Activated CD8-positive, alpha-beta memory T cell treated with anti-CD3 and anti-CD28 coated beads, Interleukin-2, amount 10 ng/mL, durations not matched to agents 7 days and 5 days (primary cell): ENCODE results near the gene PLCD1. TPM values are rescaled to one million over a fixed set of nuclear protein-coding genes. Genes with fewer than 3 reads are reported as not detected.
A peak's percentile ranks its signal among the peaks of the same experiment; 100 is the strongest.

Source experiments
- ATAC-seq: fragments of 150-1000 bp; cut with Tn5 transposase; one replicate; pipeline ENCODE4 v1.10.0; 2021; ENCODE audit warnings: moderate library complexity
- CTCF ChIA-PET: fragments of 350-600 bp; sonication (Branson Sonifier 250); formaldehyde crosslinking; loops from one replicate; lab custom pipeline; 2021; ENCODE audit warnings: antibody characterized with exemption; lab: Charles Lee
- DNase-seq: peaks from one replicate; pipeline ENCODE4 v3.0.0-alpha.2; 2020
- H3K27ac Mint-ChIP-seq: one replicate; pipeline ENCODE4 v1.8.0; 2021; ENCODE audit warnings: mild to moderate bottlenecking, mixed read lengths
- H3K27me3 Mint-ChIP-seq: one replicate; pipeline ENCODE4 v1.8.0; 2021; ENCODE audit warnings: mixed read lengths
- H3K36me3 Mint-ChIP-seq: one replicate; pipeline ENCODE4 v1.8.0; 2021; ENCODE audit warnings: mild to moderate bottlenecking, mixed read lengths
- H3K4me1 Mint-ChIP-seq: one replicate; pipeline ENCODE4 v1.8.0; 2021; ENCODE audit warnings: mixed read lengths
- H3K4me3 Mint-ChIP-seq: one replicate; pipeline ENCODE4 v1.8.0; 2021; ENCODE audit warnings: mild to moderate bottlenecking, moderate library complexity, mixed read lengths
- H3K9me3 Mint-ChIP-seq: one replicate; pipeline ENCODE4 v1.8.0; 2022; ENCODE audit warnings: low read depth, mixed read lengths
- total RNA-seq, 2 experiments: library from RNA; stranded (reverse); gene quantifications; one replicate each; pipeline ENCODE4 v1.2.3, GENCODE V29; 2021

Gene PLCD1
- total RNA-seq, 2 experiments from 2014 or later: 12.3 to 20.6 TPM

DNA sequence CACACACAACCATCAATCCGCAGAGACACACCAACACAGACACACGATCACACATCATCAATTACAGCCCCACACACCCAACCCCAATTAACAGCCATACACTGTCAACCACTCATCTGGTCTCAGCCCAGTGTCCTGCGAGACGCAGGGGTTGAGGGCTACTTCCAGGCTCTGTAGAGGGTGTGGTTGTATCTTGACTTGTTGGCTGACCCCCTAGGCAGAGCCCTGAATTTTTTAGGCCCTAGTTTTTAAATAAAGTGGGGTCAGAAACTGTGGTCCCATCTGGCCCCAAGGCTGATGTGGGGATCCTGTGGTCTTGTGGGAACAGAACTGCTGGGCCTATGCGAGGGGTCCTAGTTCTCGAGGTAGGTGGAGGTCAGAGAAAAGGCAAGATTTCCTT lies 29.6 kb downstream of the PLCD1 start:
- Mint-ChIP-seq H3K9me3 (no peaks in the 10 kb centered on the region), H3K4me1 (peaks cover 53% of the 10 kb centered on the region), H3K27ac (peak overlapping the region; percentile 71), H3K4me3 (no peak overlapping the region), H3K36me3 (peaks cover 24% of the 10 kb centered on the region), H3K27me3 (no peaks in the 10 kb centered on the region)
- DNase-seq (no peak), ATAC-seq (no peak)
- CTCF ChIA-PET: no interaction called here

- peaks cover 20% of the 10 kb centered on the region for H3K36me3 Mint-ChIP-seq
- CTCF ChIA-PET: interaction anchor here (1.2 to 1.9 kb wide), 10 partner anchors 11 to 167 kb away, joined by 4 to 14 read pairs (median 6); partner anchors contain the start of genes OXSR1 and PLCD1
- H3K27me3 Mint-ChIP-seq: no peaks in the 10 kb centered on the region
- no peak for ATAC-seq
- no peak for DNase-seq
- H3K9me3 Mint-ChIP-seq: no peaks in the 10 kb centered on the region
- peak overlapping the region; percentile 96 for H3K27ac Mint-ChIP-seq
- peaks cover 55% of the 10 kb centered on the region for H3K4me1 Mint-ChIP-seq
- no peak overlapping the region for H3K4me3 Mint-ChIP-seq
Measured at GRCh38 chr3:37997791-37998370, 31.6 kb downstream of the PLCD1 start.

- ATAC-seq (no peak), DNase-seq (no peak)
- Mint-ChIP-seq H3K36me3 (peaks cover 20% of the 10 kb centered on the region), H3K27me3 (no peaks in the 10 kb centered on the region), H3K4me1 (peaks cover 55% of the 10 kb centered on the region), H3K9me3 (no peaks in the 10 kb centered on the region), H3K27ac (peak overlapping the region; percentile 31), H3K4me3 (no peak overlapping the region)
- CTCF ChIA-PET: interaction anchor here (0.8 to 1.9 kb wide), 23 partner anchors 10 to 167 kb away, joined by 3 to 14 read pairs (median 4); partner anchors contain the start of genes ACAA1, OXSR1 and PLCD1
Measured at GRCh38 chr3:37997342-37997741, 32.1 kb downstream of the PLCD1 start.

GRCh38 chr3:37996785-37997301 lies 32.6 kb downstream of the PLCD1 start:
- CTCF ChIA-PET: interaction anchor here (0.6 to 1.9 kb wide), 25 partner anchors 10 to 168 kb away, joined by 3 to 14 read pairs (median 4); partner anchors contain the start of genes ACAA1, OXSR1 and PLCD1
- DNase-seq (peak; percentile 91), ATAC-seq (peak; percentile 47)
- H3K27ac Mint-ChIP-seq: peak overlapping the region; percentile 93
- peaks cover 55% of the 10 kb centered on the region for H3K4me1 Mint-ChIP-seq
- H3K27me3 Mint-ChIP-seq: no peaks in the 10 kb centered on the region
- H3K4me3 Mint-ChIP-seq: no peak overlapping the region
- peaks cover 20% of the 10 kb centered on the region for H3K36me3 Mint-ChIP-seq
- no peaks in the 10 kb centered on the region for H3K9me3 Mint-ChIP-seq

GRCh38 chr3:37995652-37996641 lies 33.5 kb downstream of the PLCD1 start:
- ATAC-seq: no peak
- Mint-ChIP-seq H3K27me3 (no peaks in the 10 kb centered on the region), H3K9me3 (no peaks in the 10 kb centered on the region), H3K27ac (peak overlapping the region; percentile 93), H3K36me3 (peaks cover 20% of the 10 kb centered on the region), H3K4me1 (peaks cover 55% of the 10 kb centered on the region), H3K4me3 (peak overlapping the region; percentile 91)
- CTCF ChIA-PET: interaction anchor here (0.6 to 1.9 kb wide), 23 partner anchors 9 to 169 kb away, joined by 3 to 14 read pairs (median 4); partner anchors contain the start of genes ACAA1, DLEC1 and OXSR1
- DNase-seq: no peak

- peak; percentile 4 for ATAC-seq
- H3K4me3 Mint-ChIP-seq: peak overlapping the region; percentile 91
- no peak for DNase-seq
- H3K27ac Mint-ChIP-seq: peak overlapping the region; percentile 93
- peaks cover 19% of the 10 kb centered on the region for H3K36me3 Mint-ChIP-seq
- CTCF ChIA-PET: interaction anchor here (0.7 to 0.9 kb wide), 3 partner anchors 20 to 93 kb away, joined by 3 to 5 read pairs (median 4); no protein-coding TSS in a partner anchor
- H3K4me1 Mint-ChIP-seq: peaks cover 55% of the 10 kb centered on the region
- no peaks in the 10 kb centered on the region for H3K9me3 Mint-ChIP-seq
- H3K27me3 Mint-ChIP-seq: no peaks in the 10 kb centered on the region
Measured at GRCh38 chr3:37994639-37994972, 34.8 kb downstream of the PLCD1 start.

DNA sequence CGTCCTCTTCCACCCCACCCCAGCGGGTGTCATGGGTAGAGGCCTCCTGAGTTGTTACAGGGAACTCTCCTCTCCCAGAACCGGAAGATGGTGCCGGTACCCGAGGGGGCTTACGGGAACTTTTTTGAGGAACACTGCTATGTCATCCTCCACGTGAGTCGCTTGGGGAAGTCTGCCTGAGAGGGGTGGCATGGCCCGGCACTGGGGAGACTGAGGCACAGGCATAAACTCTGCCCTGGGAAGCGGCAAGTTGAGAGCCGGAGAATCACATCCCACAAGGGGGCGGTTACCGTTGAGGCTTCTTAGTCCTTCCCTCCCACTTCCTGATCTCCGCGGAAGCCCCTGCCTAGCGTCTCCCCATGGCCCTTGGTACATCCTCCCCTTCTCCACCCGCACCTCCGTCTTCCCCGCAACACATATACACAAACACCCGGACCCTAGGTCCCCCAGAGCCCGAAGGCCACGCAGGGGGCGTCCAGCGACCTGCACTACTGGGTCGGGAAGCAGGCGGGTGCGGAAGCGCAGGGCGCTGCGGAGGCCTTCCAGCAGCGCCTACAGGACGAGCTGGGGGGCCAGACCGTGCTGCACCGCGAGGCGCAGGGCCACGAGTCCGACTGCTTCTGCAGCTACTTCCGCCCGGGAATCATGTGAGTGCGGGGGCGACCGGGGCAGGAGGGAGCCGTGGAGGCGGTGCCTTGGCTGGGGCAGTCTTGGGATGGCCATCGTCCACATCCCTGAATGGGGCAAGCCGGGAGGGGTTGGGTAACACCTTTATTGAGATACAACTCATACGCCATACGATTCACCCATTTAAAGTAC lies 35.4 kb downstream of the PLCD1 start:
- Mint-ChIP-seq H3K9me3 (no peaks in the 10 kb centered on the region), H3K4me3 (peak overlapping the region; percentile 91), H3K27me3 (no peaks in the 10 kb centered on the region), H3K36me3 (peaks cover 19% of the 10 kb centered on the region), H3K4me1 (peaks cover 49% of the 10 kb centered on the region), H3K27ac (peak overlapping the region; percentile 93)
- CTCF ChIA-PET: interaction anchor here (0.7 to 0.9 kb wide), 3 partner anchors 19 to 92 kb away, joined by 3 to 5 read pairs (median 4); no protein-coding TSS in a partner anchor
- ATAC-seq (peak; percentile 71), DNase-seq (peak; percentile 85)

DNA sequence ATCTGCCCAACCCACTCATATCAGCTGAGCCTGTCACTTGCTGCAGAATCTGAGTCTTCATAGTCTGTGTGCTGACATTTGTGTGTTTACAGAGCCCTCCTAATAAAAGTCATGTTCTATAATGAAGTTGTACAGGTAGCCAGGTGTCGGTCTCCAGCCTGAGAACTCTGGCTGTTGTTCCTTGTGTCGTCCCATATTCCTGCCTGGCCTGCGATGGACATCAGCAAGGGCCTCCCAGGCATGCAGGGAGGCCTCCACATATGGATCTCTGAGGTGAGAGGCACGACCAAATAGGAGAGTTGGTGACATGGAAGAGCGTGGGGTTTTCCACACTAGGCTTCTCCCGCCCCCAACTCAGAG lies 36.0 kb downstream of the PLCD1 start:
- DNase-seq (no peak), ATAC-seq (no peak)
- peak overlapping the region; percentile 91 for H3K4me3 Mint-ChIP-seq
- H3K27me3 Mint-ChIP-seq: no peaks in the 10 kb centered on the region
- H3K36me3 Mint-ChIP-seq: peaks cover 19% of the 10 kb centered on the region
- H3K9me3 Mint-ChIP-seq: no peaks in the 10 kb centered on the region
- peaks cover 44% of the 10 kb centered on the region for H3K4me1 Mint-ChIP-seq
- peak overlapping the region; percentile 93 for H3K27ac Mint-ChIP-seq
- CTCF ChIA-PET: interaction anchor here (0.7 to 1.9 kb wide), 2 partner anchors 19 to 138 kb away, joined by 3 to 7 read pairs; no protein-coding TSS in a partner anchor

DNA sequence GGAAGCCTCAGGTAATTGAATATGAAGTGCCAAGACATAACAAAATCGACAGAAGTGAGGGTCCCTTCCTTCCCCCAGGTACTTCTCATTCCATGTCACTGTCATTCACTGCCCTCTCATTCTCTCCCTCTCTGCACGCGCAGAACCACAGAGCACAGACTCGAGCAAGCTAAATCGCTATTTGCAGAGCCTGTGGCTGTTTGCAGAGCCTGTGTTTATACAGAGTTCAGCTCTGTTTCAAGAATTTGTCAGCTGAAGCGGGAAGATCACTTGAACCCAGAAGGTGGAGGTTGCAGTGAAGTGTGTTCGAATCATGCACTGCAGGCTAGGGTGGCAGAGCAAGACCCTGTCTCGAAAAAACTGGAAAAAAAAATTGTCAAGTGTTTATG lies 36.4 kb downstream of the PLCD1 start:
- H3K36me3 Mint-ChIP-seq: peaks cover 19% of the 10 kb centered on the region
- H3K9me3 Mint-ChIP-seq: no peaks in the 10 kb centered on the region
- H3K27ac Mint-ChIP-seq: no peak overlapping the region
- peak overlapping the region; percentile 0 for H3K4me3 Mint-ChIP-seq
- ATAC-seq (no peak), DNase-seq (no peak)
- peaks cover 41% of the 10 kb centered on the region for H3K4me1 Mint-ChIP-seq
- CTCF ChIA-PET: interaction anchor here (0.7 to 1.9 kb wide), 3 partner anchors 17 to 138 kb away, joined by 3 to 7 read pairs (median 3); no protein-coding TSS in a partner anchor
- no peaks in the 10 kb centered on the region for H3K27me3 Mint-ChIP-seq

GRCh38 chr3:37992271-37993066 lies 37.0 kb downstream of the PLCD1 start:
- peaks cover 39% of the 10 kb centered on the region for H3K4me1 Mint-ChIP-seq
- H3K27me3 Mint-ChIP-seq: no peaks in the 10 kb centered on the region
- DNase-seq (no peak), ATAC-seq (no peak)
- CTCF ChIA-PET: interaction anchor here (1.4 to 1.9 kb wide), 2 partner anchors 17 to 18 kb away, joined by 3 to 7 read pairs; no protein-coding TSS in a partner anchor
- H3K9me3 Mint-ChIP-seq: no peaks in the 10 kb centered on the region
- peak overlapping the region; percentile 0 for H3K4me3 Mint-ChIP-seq
- H3K27ac Mint-ChIP-seq: no peak overlapping the region
- H3K36me3 Mint-ChIP-seq: peaks cover 19% of the 10 kb centered on the region

- DNase-seq (no peak), ATAC-seq (no peak)
- no peak overlapping the region for H3K27ac Mint-ChIP-seq
- H3K4me1 Mint-ChIP-seq: peaks cover 34% of the 10 kb centered on the region
- H3K27me3 Mint-ChIP-seq: no peaks in the 10 kb centered on the region
- no peak overlapping the region for H3K4me3 Mint-ChIP-seq
- CTCF ChIA-PET: interaction anchor here (1.4 to 1.9 kb wide), 2 partner anchors 16 to 17 kb away, joined by 3 to 7 read pairs; no protein-coding TSS in a partner anchor
- H3K36me3 Mint-ChIP-seq: peaks cover 17% of the 10 kb centered on the region
- H3K9me3 Mint-ChIP-seq: no peaks in the 10 kb centered on the region
Measured at GRCh38 chr3:37991823-37992222, 37.6 kb downstream of the PLCD1 start.
